DLD1 (cell line): Measurements from ENCODE around the gene GORASP1.

Source experiments
- in situ Hi-C: cut with HindIII; loops from 2 replicates; pipeline ENCODE4 v1.10.0; 2017; ENCODE audit warnings: low sequenced_read_pairs

The GORASP1 gene

DNA sequence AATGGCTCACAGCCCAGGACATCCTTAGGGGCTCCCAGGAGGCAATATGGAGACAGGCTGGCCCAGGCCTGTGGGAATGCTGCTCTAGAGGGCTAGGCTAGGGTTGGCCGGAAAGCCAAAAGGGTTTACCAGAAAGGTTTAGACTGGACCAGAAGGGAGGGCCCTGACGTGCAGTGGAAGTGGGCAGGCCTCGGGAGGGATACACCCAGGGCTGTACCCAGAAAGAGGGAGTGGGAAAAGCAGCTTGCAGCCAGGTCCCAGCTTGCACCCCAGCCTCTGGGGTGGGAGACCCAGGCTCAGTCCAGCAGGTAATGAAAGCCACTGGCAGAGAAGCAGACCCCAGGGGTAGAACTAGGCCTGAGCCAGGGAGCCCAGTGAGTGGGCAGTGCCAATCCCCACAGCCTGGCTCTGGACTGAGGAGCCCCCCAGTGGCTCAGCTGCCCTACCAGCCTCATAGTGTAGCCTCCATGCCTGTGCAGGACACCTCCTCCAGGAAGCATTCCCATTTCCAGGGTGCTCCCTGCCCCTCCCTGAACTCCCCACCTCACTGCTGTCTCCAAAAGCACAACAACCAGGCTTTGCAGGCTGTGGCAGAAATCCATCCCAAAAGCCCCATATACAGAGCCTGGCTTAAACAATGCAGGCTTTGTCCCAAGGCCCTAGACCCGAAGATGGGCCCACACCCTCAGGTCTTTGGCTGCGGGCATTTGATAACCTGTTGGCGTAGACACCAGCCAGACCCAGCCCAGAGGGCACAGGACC is 3.5 kb downstream of the GORASP1 start:
- in situ Hi-C loops = no loop called here

DNA sequence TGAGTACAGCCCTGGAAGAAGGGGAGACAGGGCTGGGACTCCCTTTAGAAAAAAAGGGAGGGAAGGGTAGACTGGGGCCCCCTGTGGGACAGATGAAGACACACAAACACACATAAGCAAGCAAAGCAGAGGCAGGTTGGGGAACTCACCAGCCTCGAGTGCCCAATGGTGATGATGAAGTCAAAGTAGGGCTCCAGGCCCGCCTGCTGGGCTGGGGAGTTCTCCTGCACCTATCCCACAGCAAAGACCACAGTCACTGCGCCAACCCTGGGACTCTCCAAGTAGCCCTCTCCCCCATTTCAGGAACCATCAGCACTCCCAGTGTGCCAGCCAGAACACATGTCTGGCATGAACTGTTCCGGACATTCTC is 4.1 kb downstream of the GORASP1 start:
- in situ Hi-C loops = no loop called here

DNA sequence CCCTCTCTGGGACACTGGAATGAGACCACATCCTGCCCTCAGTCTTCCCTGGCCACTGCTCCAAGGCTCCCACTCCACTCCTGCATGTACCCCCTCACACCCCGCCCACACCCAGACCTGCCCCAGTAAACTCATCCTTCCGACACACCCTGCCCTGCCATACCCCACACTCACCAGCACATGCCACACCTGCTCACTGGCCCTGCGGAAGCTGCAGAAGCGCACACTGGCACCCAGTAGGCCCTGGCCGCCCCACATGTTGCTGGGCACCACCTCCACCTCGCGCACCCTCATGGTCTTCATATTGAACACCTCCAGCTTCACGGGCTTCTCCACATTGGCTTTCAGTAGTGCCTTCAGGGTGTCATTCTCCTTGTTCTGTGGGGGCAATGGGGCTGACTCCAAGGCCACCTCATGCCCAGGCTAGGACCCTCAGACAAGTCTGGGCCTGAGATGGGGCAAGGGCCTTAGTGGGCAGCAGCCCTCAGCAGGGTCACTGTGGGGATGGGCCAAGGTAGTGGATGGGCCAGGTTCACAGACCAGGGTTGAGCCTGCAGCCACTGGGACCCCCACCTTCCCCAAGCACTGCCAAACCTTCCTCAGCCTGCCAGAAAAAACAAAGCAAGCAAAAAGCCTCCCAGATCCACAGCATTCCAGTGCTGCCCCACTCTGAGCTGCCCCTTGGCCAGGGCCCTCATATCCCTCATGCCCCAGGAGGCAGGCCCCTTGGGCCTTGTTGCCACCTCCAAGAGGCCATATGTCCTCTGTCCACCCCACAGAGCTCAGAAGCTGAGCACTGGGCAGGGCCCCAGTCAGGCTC is 4.7 kb downstream of the GORASP1 start:
- in situ Hi-C loops = no loop called here

DNA sequence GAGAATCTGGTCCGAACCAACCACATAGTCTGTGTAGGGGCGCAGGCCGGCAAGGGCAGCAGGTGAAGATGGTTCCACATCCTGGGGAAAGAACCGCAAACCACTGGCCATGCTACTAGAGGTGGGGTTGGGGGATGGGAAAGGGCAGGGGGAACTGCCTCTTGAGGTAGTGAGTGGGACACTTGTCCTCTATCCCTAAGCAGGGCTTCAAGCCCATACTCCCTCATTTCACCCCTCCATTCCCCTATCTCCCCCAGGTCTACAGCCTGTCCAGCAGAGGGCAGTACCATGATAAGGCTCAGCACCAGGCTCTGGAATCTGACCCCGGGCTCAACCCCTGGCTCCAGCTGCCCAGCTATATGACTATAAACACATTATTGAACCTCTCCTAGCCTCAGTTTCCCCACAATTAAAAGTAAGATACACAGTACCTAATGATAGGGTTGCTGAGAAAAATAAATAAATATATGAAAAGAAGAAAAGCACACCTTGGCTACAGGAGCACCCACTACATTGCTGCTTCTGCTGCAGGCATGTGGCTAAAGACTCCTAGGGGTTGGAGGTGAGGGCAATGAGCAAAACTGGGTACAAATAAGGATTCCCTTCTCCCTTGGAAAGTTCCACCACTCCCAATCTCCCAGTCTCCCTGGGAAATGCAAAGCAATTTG is 6.3 kb downstream of the GORASP1 start:
- in situ Hi-C loops = no loop called here

DNA sequence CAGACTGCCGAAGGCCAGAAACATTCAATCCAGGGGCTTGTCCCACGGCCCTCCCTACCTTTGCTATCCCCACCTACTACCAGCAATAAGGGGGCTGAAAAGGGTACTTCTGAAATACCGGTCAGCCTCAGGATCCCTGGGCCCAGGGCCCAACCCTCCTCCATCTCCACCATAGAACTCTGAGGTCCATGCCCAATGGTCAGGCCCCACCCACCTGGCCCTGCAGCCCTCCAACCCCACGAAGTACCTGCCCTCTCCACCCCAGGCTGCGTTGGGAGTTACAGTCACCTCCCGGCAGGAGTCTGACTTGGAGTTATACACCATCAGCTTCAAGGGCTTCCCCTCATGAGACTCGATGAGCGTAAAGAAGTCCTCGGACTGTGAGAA is 6.9 kb downstream of the GORASP1 start:
- in situ Hi-C loops = no loop called here

DNA sequence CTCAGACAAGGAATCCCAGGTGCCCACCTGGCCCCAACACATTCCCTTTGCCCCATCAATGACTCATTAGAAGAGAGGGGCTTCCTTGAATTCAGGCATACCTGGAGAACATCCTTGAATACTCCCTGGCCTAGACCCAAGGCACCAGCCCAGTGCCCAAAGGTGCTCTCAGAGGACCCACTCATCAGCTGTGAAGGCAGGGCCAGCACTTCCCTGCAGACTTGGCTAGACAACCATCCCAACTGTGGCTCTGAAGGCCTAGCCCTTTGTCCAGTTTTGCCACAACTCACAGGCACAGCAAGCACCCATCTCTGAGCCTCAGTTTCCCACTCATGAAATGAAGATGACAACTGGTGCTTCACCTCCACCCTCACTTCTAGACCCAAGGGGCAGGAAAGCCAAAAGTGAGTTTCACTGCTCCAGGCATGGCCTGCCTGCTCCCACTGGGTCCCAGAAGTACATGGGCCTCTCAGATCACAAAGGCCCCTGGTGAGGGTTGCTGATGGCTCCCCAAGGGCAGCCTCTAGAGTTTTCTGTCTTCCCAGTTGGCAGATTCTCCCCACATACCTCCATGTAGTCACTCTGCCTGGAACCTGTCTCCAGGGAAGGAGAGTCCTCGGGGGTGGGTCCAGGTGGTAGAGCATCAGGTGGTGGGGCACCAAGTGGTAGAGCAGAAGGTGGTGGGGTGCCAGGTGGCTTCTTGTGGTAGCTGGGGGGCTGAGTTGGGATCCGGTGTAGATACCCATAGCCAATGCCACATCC is 7.5 kb downstream of the GORASP1 start:
- in situ Hi-C loops = no loop called here

DNA sequence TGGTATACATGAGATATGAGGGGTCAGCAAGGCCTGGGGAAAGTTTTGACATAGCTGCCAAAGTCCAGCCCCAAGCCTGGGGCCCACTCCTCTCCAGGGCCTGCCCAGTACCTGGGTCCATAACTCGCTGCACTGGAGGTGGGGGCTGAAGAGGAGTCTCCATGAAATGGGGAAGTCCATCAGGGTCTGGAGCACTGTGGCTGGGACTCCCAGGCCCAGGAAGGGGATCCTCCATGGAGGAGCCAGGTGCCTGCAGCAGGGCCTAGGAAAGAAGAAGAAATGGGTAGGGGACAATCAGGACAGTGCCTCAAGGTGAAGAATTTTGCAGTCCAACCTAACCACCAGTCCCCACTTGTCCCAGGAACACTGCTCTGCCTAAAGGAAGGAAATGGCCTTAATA is 8.2 kb downstream of the GORASP1 start:
- in situ Hi-C loops = no loop called here

- in situ Hi-C loops = no loop called here
Observed at GRCh38 chr3:39098473-39099000, 8.9 kb downstream of the GORASP1 start.

- in situ Hi-C loops = no loop called here
Observed at GRCh38 chr3:39097716-39098472, 9.5 kb downstream of the GORASP1 start.

DNA sequence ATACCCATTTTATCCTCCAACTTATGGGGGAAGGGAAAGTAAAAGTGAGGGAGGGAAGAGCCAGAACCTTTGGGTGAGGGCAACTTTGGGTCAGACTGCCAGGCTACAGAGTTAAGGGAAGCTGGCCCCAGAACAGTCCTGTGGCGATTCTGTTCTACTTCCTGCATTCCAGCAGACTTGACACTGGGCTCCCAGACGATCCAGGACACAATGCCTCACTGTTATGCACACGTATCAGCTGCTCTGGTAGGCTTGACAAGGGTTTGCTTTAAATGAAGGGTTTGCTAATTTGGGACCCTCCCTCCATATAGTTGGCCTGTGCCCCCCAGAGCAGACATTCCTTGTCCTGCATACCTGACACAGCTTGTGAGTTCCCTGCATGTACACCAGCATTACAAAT is 10.7 kb downstream of the GORASP1 start:
- in situ Hi-C loops = no loop called here

- in situ Hi-C loops = no loop called here
Observed at GRCh38 chr3:39095778-39096177, 11.6 kb downstream of the GORASP1 start.

DNA sequence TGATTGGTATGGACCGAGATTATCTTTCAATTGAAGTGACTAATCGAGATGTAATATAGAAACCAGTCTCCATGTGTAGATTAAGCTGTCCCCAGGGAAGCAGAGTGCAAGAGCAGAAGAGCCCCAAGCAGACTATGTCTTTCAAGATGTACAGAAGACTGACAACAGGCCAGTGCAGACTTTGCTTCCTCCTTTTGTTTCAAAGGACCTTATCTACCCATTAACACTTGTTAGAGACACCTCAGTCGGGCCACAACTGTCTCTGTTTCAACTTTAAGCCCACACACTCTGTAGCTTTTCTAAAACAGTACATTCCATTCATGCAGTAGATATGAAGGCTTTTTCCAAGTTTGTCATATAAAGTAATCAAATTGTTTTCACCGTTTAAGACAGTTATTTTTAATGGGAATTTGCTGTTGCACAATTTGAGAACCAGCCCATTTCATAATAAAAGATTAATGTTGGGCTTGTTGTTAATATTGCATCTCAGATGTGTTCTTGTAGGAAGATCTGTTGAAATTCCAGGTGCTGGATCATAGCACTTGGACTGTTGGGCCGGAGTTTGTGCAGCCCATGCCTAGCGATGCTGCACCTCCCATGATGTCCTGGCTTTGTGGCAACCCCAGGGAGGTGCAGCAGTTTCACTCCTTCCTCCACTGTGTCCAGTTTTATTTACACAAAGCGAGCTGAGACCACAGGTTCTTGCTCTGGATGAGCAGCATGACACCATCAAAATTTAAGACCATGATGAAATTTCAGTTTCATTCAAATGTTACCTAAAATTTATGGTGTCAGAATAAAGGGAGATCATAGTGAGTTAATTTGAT is 12.4 kb downstream of the GORASP1 start:
- in situ Hi-C loops = no loop called here

DNA sequence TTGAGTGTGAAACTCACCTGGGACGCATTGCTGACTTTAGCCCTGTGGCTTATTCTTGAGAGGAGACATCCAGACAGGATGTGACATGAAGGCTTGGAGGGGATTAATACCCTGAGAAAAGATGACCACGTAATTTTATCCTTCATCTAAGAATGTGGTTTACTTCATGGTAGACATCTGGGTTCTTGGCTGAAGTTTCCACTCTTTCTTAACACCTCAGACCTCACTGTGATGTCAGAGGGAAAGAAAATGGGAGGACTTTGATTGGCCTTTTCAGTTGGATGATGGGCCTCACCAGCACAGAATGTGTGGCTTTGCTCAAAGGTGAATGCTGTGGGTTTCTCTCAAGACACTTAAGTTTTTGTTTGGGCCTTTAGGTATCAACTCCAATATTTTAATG is 16.5 kb downstream of the GORASP1 start:
- in situ Hi-C loops = no loop called here

DNA sequence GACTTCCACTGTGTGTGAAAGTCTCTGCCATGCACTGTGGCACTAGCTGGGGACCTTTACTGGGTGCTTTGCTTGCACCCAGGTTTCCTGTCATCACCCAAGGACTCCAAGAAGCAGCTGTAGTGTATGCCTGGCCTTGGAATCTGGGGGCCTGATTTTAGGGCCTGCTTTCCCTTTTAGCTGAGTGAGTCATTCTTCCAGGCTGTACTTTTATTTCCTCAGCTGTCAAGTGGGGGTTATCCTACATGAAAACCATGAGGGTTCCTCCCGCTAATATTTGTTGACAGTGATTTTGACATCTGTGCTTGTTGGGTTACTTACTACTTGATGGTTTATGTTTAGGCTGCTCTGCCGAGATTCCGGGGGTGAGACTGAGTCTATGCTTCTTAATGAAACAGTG is 18.5 kb downstream of the GORASP1 start:
- in situ Hi-C loops = no loop called here

DNA sequence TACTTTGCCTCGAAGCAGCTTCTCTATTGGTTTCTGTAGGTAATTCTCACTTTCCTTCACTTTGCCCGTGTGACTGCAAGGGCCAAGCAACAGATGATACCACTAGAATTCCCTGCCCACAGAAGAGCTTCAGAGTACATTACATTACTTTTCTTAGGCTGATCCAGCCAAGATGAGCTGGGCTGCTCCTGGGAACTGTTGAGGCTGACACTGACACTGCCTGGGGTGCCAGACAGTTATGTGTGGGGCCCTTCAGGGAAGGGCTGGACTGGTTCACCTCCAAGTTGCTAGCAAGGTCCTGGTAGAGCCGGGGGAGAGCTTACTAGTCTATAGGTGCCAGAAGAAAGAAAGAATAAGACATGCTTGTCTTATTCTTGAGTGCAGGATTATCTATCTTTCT is 19.0 kb downstream of the GORASP1 start:
- in situ Hi-C loops = no loop called here

DNA sequence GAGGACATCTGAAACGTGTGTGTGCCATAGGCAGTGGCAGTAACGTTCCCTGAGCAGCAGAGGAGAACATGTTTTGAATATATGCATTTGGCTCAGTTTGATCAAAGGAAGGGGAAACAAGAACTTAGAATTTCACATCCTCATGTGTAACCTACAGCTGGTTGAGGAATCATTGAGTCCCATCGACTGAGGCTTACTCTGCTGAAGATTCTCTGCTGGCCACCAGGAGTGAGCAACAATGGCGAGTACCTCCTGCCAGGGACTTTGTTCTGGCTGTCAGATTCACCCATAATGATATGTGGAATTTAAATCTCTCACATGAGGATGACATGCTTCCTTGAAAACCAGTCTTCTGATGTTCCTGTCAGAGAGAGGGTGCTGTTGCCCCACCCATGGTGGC is 21.3 kb downstream of the GORASP1 start:
- in situ Hi-C loops = no loop called here

- in situ Hi-C loops = no loop called here
Observed at GRCh38 chr3:39082666-39083313, 24.6 kb downstream of the GORASP1 start.

DNA sequence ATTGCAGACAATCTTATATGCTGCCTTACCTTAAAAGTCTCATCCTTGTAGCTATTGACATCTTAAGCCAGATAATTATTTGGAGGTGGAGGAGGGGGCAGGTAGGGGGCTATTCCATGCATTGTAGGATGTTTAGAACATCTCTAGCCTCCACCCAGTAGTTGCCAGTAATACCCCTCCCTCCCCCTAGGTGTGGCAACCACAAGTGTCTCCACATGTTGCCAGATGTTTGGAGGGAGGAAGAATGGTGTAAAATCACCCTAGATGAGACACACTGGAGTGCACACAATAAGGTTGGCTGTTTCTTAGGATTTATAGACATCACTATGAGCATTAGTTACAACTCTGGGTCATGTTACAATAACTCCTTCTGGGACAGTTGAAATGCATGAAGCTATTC is 27.4 kb downstream of the GORASP1 start:
- in situ Hi-C loops = no loop called here

DNA sequence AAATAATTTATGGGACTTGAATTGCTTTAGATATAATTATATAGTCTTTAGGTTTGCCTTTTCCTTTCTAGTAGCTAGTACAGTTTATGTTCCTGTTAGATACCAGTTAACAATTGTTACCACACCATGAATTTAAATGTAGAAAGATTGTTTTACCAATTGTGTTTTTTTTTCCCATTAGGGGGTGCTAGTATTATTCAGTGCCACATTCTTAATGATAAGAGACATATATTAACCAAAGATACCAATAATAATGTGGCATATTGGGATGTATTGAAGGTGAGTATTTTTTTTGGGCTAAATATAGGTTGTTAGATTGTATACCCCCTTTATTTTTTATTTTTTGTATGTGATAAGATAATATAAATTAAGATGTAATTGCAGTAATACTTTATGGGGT is 27.9 kb downstream of the GORASP1 start:
- in situ Hi-C loops = no loop called here
